Gastroesophageal sphincter (tissue), 4 donors: ENCODE data around the gene CTSO. TPM values are rescaled to one million over a fixed set of nuclear protein-coding genes. Genes with fewer than 3 reads are reported as not detected.
"Not testable (repeated sequence)": the region's sequence is repeated elsewhere in the genome, so short reads cannot be mapped to it uniquely, and the experiment has no call there.

Experiments
- ATAC-seq: fragments of 150-250 bp; one replicate; pipeline ENCODE4 v1.9.1; 2016; ENCODE audit warnings: mild to moderate bottlenecking, moderate library complexity
- H3K27ac ChIP-seq, 4 donors: fragments of 200-600 bp; sonication (generic) in 3 of 4; 1 replicate in 3 of 4; 2 replicates in 1 of 4; pipeline ENCODE4 v1.5.1; 2016 to 2019
- H3K27me3 ChIP-seq: fragments of 200-600 bp; sonication (generic); one replicate; pipeline ENCODE4 v1.5.1; 2019
- H3K36me3 ChIP-seq, 2 donors: fragments of 200-600 bp; sonication (generic); one replicate each; pipeline ENCODE4 v1.5.1; 2019; ENCODE audit warnings: control low read depth in 1 of 2
- H3K4me1 ChIP-seq, 3 donors: fragments of 200-600 bp; sonication (generic); 1 replicate in 2 of 3; 2 replicates in 1 of 3; pipeline ENCODE4 v1.5.1; 2016 to 2019; ENCODE audit warnings: control low read depth in 2 of 3
- H3K4me3 ChIP-seq, 2 donors: fragments of 200-600 bp; sonication (generic); one replicate each; pipeline ENCODE4 v1.5.1; 2019; ENCODE audit warnings: mild to moderate bottlenecking in 1 of 2, moderate library complexity in 1 of 2
- H3K9me3 ChIP-seq, 3 donors: fragments of 200-600 bp; sonication (generic); one replicate each; pipeline ENCODE4 v1.5.1; 2017 to 2019; ENCODE audit warnings: control low read depth in 2 of 3
- EP300 ChIP-seq: sonication (generic); formaldehyde crosslinking; IDR thresholded peaks from one replicate; pipeline ENCODE4 v1.6.1; 2017; ENCODE audit warnings: antibody characterized with exemption, mild to moderate bottlenecking
- POLR2A ChIP-seq, 2 donors: fragments of 450-650 bp; IDR thresholded peaks; one replicate each; pipeline ENCODE4 v1.6.1; 2017; ENCODE audit warnings: antibody characterized with exemption in 2 of 2, mild to moderate bottlenecking in 2 of 2, moderate library complexity in 1 of 2
- POLR2AphosphoS5 ChIP-seq: sonication (generic); formaldehyde crosslinking; IDR thresholded peaks from one replicate; pipeline ENCODE4 v1.6.1; 2017; ENCODE audit warnings: antibody characterized with exemption
- WGBS, 2 donors: methylation state at CpG; one replicate each; pipeline ENCODE4 v1.1.5; 2018; ENCODE audit warnings: low coverage in 1 of 2; 5-methylcytosine and 5-hydroxymethylcytosine counted together
- total RNA-seq, 4 donors: library from RNA; depleted of rRNA; stranded (reverse); fragments of >200 nt; gene quantifications; one replicate each; pipeline ENCODE4 v1.1.0, GENCODE V29; 2016
- TF ChIP-seq, protein P1 (sequence below), 4 experiments: fragments of 200-600 bp in 2 of 4; fragments of 450-650 bp in 2 of 4; sonication (generic) in 1 of 4; IDR thresholded peaks; one replicate each; pipeline ENCODE4 v1.5.1; 2017 to 2019; ENCODE audit warnings: antibody characterized with exemption in 4 of 4, mild to moderate bottlenecking in 2 of 4, moderate library complexity in 2 of 4

Gene CTSO
- total RNA-seq, 4 donors from 2014 or later = 16.6 to 36.8 (median 29.4) TPM

DNA sequence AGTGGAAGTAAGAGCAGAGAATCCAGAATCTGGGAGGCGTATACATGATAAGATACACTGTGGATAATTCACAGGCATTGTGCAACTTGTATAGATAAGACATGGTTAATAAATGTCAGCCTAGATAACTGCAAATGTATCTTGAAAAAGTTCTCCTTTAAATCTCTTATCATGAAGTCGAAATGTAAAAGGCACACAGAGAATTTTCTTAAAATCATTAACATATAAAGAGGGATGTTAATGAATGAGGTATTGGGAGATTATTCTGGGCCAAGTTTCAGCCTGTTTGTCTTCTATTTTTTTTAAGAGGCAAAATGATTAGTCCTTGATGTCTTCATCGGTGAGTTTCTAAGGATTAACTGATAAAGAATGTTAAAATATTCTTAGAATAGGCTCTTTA is 49.3 kb downstream of the CTSO start:
- no peak for ATAC-seq
- Histone ChIP-seq H3K36me3 (no peaks in the 10 kb centered on the region), H3K4me1 (peaks cover 0 to 9% (median 0%) of the 10 kb centered on the region in 3 donors), H3K27ac (no peak overlapping the region), H3K4me3 (no peak overlapping the region), H3K9me3 (no peaks in the 10 kb centered on the region), H3K27me3 (no peaks in the 10 kb centered on the region)
- 49 to 60% methylated on average over 3 of the region's 3 CpGs for WGBS, 2 donors
- no peak for TF ChIP-seq EP300
- no peak for TF ChIP-seq POLR2AphosphoS5
- no peak for TF ChIP-seq POLR2A (IDR thresholded peaks at IDR 0.05)
- TF ChIP-seq, protein P1, sequence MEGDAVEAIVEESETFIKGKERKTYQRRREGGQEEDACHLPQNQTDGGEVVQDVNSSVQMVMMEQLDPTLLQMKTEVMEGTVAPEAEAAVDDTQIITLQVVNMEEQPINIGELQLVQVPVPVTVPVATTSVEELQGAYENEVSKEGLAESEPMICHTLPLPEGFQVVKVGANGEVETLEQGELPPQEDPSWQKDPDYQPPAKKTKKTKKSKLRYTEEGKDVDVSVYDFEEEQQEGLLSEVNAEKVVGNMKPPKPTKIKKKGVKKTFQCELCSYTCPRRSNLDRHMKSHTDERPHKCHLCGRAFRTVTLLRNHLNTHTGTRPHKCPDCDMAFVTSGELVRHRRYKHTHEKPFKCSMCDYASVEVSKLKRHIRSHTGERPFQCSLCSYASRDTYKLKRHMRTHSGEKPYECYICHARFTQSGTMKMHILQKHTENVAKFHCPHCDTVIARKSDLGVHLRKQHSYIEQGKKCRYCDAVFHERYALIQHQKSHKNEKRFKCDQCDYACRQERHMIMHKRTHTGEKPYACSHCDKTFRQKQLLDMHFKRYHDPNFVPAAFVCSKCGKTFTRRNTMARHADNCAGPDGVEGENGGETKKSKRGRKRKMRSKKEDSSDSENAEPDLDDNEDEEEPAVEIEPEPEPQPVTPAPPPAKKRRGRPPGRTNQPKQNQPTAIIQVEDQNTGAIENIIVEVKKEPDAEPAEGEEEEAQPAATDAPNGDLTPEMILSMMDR (IDR thresholded peaks at IDR 0.05) = no peak

DNA sequence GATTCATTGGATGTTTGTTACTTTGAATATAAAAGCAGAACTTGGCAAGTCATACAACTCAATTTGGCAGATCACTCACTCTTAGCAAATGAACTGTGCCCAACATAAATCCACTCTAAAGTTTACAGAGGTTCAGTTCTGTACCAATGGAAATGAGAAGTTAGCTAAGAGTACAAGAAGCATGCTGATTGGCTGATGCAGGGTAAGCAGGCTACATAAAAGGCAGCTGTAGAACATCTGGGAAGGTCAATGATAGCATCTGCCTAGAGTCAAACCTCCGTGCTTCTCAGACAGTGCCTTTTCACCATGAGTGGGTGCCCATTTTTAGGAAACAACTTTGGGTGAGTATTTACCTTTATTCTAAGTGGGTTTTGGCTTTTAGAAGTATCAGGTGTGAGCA is 50.2 kb downstream of the CTSO start, which contains the start of gene TDO2:
Gene TDO2 (plus strand): TSS at position 244 of the 400 bp plus-strand sequence. CDS start 63 bp downstream, at position 307.
- Histone ChIP-seq H3K27ac (no peak within 1 kb of the TSS), H3K27me3 (no peaks in the 10 kb centered on the region), H3K9me3 (no peaks in the 10 kb centered on the region), H3K36me3 (no peaks in the 10 kb centered on the region), H3K4me1 (peaks cover 0 to 9% (median 0%) of the 10 kb centered on the region in 3 donors), H3K4me3 (no peak within 1 kb of the TSS)
- WGBS, 2 donors = 57 to 67% methylated on average over 1 of the region's 1 CpG
- TF ChIP-seq POLR2A (IDR thresholded peaks at IDR 0.05) (no peak), EP300 (no peak)
- ATAC-seq = no peak

DNA sequence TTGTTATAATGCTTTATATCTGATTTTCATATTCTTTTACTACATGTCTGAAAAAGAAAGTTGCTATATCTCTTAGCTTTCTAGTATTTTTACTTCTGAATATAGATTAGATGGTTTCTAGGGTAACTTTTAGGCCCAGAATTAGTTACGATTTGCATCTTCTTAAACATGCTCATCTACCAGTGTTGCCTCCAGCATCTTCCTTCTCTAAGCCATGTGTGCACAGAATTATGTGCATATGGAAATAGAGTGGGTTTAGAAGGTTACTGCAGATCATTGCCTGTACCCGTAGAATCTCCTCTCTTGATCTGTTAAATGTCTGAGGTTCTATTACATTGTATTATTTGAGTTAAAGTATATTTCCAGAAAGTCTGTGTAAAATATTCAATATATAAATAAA is 52.7 kb downstream of the CTSO start:
- H3K9me3 ChIP-seq = no peaks in the 10 kb centered on the region
- H3K27ac ChIP-seq = no peak overlapping the region
- no peak for ATAC-seq
- peaks cover 0 to 9% (median 0%) of the 10 kb centered on the region in 3 donors for H3K4me1 ChIP-seq
- no peaks in the 10 kb centered on the region for H3K27me3 ChIP-seq
- TF ChIP-seq, protein P1 (IDR thresholded peaks at IDR 0.05) = no peak
- TF ChIP-seq POLR2A (IDR thresholded peaks at IDR 0.05) = no peak
- TF ChIP-seq POLR2AphosphoS5 = no peak
- TF ChIP-seq EP300 = no peak
- WGBS, 2 donors = 92 to 100% methylated on average over 2 of the region's 2 CpGs
- no peak overlapping the region for H3K4me3 ChIP-seq
- H3K36me3 ChIP-seq = no peaks in the 10 kb centered on the region

DNA sequence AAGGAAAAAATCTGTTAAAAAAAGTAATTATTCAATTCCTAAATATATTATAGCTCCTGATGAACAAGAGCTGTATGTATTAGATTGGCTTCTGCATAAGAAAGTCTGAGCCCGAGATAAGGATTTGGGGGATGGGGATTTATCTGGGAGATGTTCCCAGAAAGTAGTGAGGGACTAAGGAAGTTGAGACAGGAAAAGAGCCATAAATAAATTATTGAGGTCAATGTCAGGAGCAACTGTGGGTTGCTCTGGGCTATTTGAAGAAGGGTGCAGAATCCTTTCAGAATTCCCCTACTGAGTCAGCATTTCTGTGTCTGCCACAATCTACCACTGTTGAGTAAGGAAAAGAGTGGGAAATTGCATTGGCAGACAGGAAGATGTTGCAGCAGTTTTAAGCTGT is 53.3 kb downstream of the CTSO start:
- no peak overlapping the region for H3K4me3 ChIP-seq
- H3K36me3 ChIP-seq = no peaks in the 10 kb centered on the region
- no peaks in the 10 kb centered on the region for H3K27me3 ChIP-seq
- H3K27ac ChIP-seq = no peak overlapping the region
- TF ChIP-seq POLR2AphosphoS5 = no peak
- TF ChIP-seq, protein P1 (IDR thresholded peaks at IDR 0.05) = no peak
- TF ChIP-seq EP300 = no peak
- TF ChIP-seq POLR2A (IDR thresholded peaks at IDR 0.05) = no peak
- H3K9me3 ChIP-seq = no peaks in the 10 kb centered on the region
- no peak for ATAC-seq
- WGBS, 2 donors = 0% methylated on average over 1 of the region's 1 CpG
- peaks cover 0 to 9% (median 0%) of the 10 kb centered on the region in 3 donors for H3K4me1 ChIP-seq

DNA sequence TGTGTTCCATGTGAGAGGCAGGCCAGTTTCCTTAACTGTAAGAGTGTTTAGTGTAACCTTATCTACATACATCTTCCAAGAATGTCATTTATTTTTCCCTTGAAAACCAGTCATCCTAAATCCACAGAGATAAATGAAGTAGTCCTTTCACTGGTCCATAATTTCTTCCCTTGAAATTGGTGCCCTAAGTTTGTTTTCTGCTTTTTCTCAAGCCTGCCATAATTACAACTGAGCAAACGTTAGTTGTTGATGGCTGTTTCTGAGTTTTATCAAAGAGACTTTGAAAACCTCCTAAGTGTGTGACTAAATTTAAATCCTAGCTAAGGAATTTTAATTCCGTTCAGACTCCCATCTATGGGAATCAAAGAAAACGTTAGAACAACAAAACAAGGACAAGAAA is 53.8 kb downstream of the CTSO start:
- Histone ChIP-seq H3K27me3 (no peaks in the 10 kb centered on the region), H3K9me3 (no peaks in the 10 kb centered on the region), H3K4me3 (no peak overlapping the region), H3K27ac (no peak overlapping the region), H3K36me3 (no peaks in the 10 kb centered on the region), H3K4me1 (peaks cover 0 to 9% (median 0%) of the 10 kb centered on the region in 3 donors)
- 0% methylated on average over 2 to 3 of the region's 3 CpGs for WGBS, 2 donors
- ATAC-seq = no peak
- TF ChIP-seq, protein P1 (IDR thresholded peaks at IDR 0.05) = no peak

DNA sequence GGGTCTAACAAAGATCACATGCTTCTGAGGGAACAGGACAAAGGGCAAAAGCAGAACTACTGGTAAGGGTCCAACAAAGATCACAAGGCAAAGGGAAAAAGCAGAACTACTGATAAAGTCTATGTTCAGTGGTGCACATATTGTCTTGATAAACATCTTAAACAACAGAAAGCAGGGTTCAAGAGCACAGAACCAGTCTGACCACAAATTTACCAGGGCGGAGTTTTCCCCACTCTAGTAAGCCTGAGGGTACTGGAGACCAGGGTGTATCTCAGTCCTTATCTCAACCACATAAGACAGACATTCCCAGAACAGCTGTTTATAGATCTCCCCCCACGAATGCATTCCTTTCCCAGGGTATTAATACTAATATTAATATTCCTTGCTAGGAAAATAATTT is 55.3 kb downstream of the CTSO start:
- WGBS, 2 donors = 84 to 92% methylated on average over 2 of the region's 2 CpGs
- not testable (repeated sequence) for H3K9me3 ChIP-seq, H3K4me1 ChIP-seq, ATAC-seq, H3K36me3 ChIP-seq, H3K27ac ChIP-seq, H3K4me3 ChIP-seq, H3K27me3 ChIP-seq
